Parathyroid adenoma (tissue), 2 donors: ENCODE measurements around the gene CPNE5.

Experiments
- H2AFZ ChIP-seq: fragments of 300-600 bp; sonication (generic); one replicate; pipeline ENCODE4 v1.7.0; 2017; ENCODE audit warnings: antibody characterized with exemption, mild to moderate bottlenecking
- H3K27ac ChIP-seq: fragments of 300-600 bp; sonication (generic); one replicate; pipeline ENCODE4 v1.7.0; 2017
- H3K27me3 ChIP-seq: fragments of 300-600 bp; sonication (generic); one replicate; pipeline ENCODE4 v1.7.0; 2017; ENCODE audit warnings: low read length; ENCODE audit not compliant: control insufficient read depth, insufficient read depth
- H3K36me3 ChIP-seq: fragments of 300-600 bp; sonication (generic); one replicate; pipeline ENCODE4 v1.7.0; 2017; ENCODE audit warnings: low read length; ENCODE audit not compliant: control insufficient read depth, insufficient read depth
- H3K4me1 ChIP-seq: fragments of 300-600 bp; sonication (generic); one replicate; pipeline ENCODE4 v1.7.0; 2017; ENCODE audit warnings: control low read depth
- H3K4me2 ChIP-seq: fragments of 300-600 bp; sonication (generic); one replicate; pipeline ENCODE4 v1.7.0; 2017; ENCODE audit warnings: low read length
- H3K4me3 ChIP-seq: fragments of 300-600 bp; sonication (generic); one replicate; pipeline ENCODE4 v1.7.0; 2017; ENCODE audit warnings: low read depth, low read length
- H3K79me2 ChIP-seq: fragments of 300-600 bp; sonication (generic); one replicate; pipeline ENCODE4 v1.7.0; 2017; ENCODE audit warnings: control low read depth
- H3K9ac ChIP-seq: fragments of 300-600 bp; sonication (generic); one replicate; pipeline ENCODE4 v1.7.0; 2017; ENCODE audit warnings: mild to moderate bottlenecking
- H3K9me3 ChIP-seq: fragments of 300-600 bp; sonication (generic); one replicate; pipeline ENCODE4 v1.7.0; 2017; ENCODE audit warnings: low read length; ENCODE audit not compliant: control insufficient read depth
- TF ChIP-seq, protein P1 (sequence below): fragments of 300-600 bp; sonication (generic); IDR thresholded peaks from one replicate; pipeline ENCODE4 v1.7.0; 2017; ENCODE audit warnings: antibody characterized with exemption, mild to moderate bottlenecking
- donor health status: primary hyperparathyroidism.

The CPNE5 gene

DNA sequence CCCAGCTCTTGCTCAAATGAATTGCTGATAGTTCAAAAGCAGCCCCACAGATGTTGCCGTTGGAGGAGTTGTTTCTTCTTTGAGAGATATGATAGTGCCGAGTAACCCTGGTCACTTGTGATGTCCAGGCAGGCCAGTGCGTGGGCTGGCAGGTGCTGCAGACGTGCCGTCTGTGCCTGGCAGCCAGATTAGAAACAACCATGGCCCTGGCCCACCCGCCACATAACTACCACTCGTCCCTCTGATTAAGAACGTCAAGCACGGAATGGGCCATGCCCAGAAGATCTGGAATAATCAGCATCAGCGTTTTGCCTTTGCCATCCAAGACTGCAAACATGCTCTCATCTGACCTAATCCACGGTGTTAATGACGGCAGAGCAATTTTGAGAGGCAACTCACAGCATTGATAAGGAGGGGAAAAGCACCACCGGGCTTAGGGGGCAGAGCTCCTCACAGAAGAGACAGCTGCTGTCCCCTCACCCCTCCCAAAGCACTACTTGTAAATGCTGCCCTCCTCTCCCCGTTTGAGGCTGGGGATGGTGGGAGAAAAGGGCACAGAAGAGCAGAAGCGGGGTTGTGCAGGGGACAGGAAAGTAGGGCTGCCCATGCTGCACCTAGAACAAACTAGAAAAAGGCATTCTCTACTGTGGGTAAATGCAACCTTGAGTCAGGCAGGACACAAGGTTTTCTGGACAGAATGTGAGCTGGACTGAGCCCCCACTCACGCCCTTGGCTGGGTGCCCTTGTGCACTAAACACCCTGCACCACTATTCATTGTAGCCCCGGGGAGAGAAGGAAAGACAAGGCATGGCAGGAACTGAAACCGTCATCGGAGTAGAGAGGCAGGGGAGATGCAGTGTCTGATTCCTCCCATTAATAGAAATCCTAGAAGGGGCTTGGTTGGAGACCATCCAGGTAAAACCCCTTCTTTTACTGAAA is 5.3 kb upstream of the CPNE5 start:
- H3K4me3 ChIP-seq: no peak overlapping the region
- no peaks in the 10 kb centered on the region for H3K36me3 ChIP-seq
- TF ChIP-seq, protein P1, sequence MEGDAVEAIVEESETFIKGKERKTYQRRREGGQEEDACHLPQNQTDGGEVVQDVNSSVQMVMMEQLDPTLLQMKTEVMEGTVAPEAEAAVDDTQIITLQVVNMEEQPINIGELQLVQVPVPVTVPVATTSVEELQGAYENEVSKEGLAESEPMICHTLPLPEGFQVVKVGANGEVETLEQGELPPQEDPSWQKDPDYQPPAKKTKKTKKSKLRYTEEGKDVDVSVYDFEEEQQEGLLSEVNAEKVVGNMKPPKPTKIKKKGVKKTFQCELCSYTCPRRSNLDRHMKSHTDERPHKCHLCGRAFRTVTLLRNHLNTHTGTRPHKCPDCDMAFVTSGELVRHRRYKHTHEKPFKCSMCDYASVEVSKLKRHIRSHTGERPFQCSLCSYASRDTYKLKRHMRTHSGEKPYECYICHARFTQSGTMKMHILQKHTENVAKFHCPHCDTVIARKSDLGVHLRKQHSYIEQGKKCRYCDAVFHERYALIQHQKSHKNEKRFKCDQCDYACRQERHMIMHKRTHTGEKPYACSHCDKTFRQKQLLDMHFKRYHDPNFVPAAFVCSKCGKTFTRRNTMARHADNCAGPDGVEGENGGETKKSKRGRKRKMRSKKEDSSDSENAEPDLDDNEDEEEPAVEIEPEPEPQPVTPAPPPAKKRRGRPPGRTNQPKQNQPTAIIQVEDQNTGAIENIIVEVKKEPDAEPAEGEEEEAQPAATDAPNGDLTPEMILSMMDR: no peak
- no peaks in the 10 kb centered on the region for H3K9me3 ChIP-seq
- no peak overlapping the region for H3K4me2 ChIP-seq
- H3K27me3 ChIP-seq: no peaks in the 10 kb centered on the region
- H3K79me2 ChIP-seq: no peaks in the 10 kb centered on the region
- H2AFZ ChIP-seq: no peak overlapping the region
- no peak overlapping the region for H3K9ac ChIP-seq
- no peak overlapping the region for H3K27ac ChIP-seq
- peaks cover 11% of the 10 kb centered on the region for H3K4me1 ChIP-seq

- no peak overlapping the region for H3K4me3 ChIP-seq
- TF ChIP-seq, protein P1: no peak
- H3K27me3 ChIP-seq: no peaks in the 10 kb centered on the region
- no peaks in the 10 kb centered on the region for H3K79me2 ChIP-seq
- no peaks in the 10 kb centered on the region for H3K9me3 ChIP-seq
- H3K4me2 ChIP-seq: no peak overlapping the region
- no peaks in the 10 kb centered on the region for H3K36me3 ChIP-seq
- H3K27ac ChIP-seq: no peak overlapping the region
- no peak overlapping the region for H2AFZ ChIP-seq
- peaks cover 9% of the 10 kb centered on the region for H3K4me1 ChIP-seq
- no peak overlapping the region for H3K9ac ChIP-seq
These were observed 3.9 kb upstream of the CPNE5 start for GRCh38 chr6:36843170-36843569.

DNA sequence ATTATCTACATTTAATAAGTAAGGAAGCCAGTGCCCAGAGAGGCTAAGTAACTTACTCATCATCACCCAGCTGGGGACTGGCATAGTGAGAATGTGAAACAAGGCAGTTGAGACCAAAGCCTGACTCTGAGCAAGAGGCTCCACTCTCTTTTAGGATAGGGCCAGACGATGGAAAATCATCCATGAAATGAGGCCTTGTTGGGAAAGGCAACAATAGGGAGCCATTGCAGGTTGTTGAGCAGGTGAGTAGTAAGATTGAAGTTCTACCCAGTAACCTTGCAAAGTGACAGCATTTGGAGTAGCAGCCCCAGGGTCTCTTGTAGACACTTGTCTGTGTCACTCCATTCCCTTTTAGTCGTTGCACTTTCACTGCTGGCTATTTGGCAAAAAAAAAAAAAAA is 2.5 kb upstream of the CPNE5 start:
- no peak overlapping the region for H3K27ac ChIP-seq
- no peak overlapping the region for H2AFZ ChIP-seq
- no peaks in the 10 kb centered on the region for H3K9me3 ChIP-seq
- no peak overlapping the region for H3K4me3 ChIP-seq
- no peaks in the 10 kb centered on the region for H3K27me3 ChIP-seq
- TF ChIP-seq, protein P1: no peak
- no peaks in the 10 kb centered on the region for H3K79me2 ChIP-seq
- peaks cover 9% of the 10 kb centered on the region for H3K4me1 ChIP-seq
- no peak overlapping the region for H3K4me2 ChIP-seq
- H3K36me3 ChIP-seq: no peaks in the 10 kb centered on the region
- H3K9ac ChIP-seq: no peak overlapping the region

DNA sequence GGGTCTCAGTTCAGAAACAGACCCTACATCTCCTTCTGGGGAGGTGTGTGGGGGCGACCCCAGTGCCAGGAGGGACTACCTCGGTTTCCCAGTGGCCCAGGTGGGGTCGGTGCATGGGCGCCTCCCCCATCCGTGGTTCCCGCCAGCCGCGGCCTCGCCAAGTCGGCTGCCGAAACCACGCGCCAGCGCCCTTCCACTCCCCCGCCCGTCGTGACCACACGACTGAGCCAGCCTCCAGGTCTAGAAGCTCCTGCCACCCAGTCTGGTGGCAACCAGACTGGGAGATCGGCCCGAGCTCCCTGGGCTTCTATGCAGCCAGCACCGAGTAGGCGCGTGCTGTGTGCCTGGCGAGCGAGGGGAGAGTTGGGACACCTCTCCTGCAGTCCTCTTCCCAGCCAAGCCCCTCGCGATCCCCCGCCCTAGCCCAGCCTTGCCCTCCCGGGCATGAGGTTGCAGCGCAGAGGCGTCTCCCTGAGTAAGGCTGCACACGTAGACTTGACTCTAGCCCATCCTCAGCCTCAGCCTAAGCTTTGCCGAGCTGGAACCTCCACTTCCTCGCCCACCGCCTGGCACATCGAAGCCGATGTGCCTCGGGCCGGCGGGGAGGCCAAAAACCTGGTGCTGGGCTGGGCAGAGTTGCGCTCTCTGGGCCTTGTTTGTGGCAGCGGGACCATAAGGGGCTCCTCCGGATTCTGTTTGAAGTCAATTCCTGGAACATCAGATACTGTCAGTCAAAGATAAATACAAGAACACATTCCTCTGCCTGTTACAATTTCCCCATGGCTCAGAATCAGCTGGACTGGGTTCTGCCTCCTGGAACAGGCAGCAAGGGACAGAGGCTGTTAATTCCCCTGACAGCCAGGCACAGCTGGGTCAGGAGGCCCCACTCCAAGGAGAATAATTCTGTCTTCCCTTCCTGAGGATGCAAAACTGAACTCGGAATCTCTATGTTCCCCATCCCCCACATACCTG is 1.5 kb upstream of the CPNE5 start:
- H3K27ac ChIP-seq: no peak overlapping the region
- peak overlapping the region; percentile 68 for H2AFZ ChIP-seq
- H3K9ac ChIP-seq: no peak overlapping the region

More for the DNA sequence above, 1.5 kb upstream of the CPNE5 start:
- Histone ChIP-seq H3K4me1 (peaks cover 9% of the 10 kb centered on the region), H3K4me2 (peak overlapping the region; percentile 77), H3K79me2 (no peaks in the 10 kb centered on the region), H3K36me3 (no peaks in the 10 kb centered on the region), H3K9me3 (no peaks in the 10 kb centered on the region), H3K27me3 (no peaks in the 10 kb centered on the region), H3K4me3 (no peak overlapping the region)
- TF ChIP-seq, protein P1: no peak
